ENCODE measurements around the gene RGS7. TPM values are rescaled to one million over a fixed set of nuclear protein-coding genes. Genes with fewer than 3 reads are reported as not detected.

Gene RGS7
- total and polyA plus RNA-seq, 2 of the 8 experiments (the other 6 are each of a cell fraction or from before 2014, with no cell fraction given) = 1.6 to 3.0 TPM

GRCh38 chr1:241310451-241310850, 46.6 kb downstream of the RGS7 start:
- H2BK12ac ChIP-seq (ENCODE audit: low read depth, low read length) = no peak overlapping the region
- CTCF ChIA-PET (ENCODE audit: partially characterized antibody) = interaction anchor here (0.6 to 1.2 kb wide), 3 partner anchors 21 to 259 kb away, joined by 3 to 4 read pairs (median 3); no protein-coding TSS in a partner anchor
- H4K20me1 ChIP-seq (replicated peaks in 1 of 2; ENCODE audit: control insufficient read depth in 1 of 2, insufficient read depth in 2 of 2, low read length in 2 of 2) = peaks cover 0 to 4% of the 10 kb centered on the region in 2 experiments
- no peaks in the 10 kb centered on the region for H3K79me1 ChIP-seq (ENCODE audit: low read depth, low read length)
- 81% methylated on average over 3 of the region's 3 CpGs; no CpG with 5 or more reads in 1 of the 2 experiments for WGBS, 2 experiments (ENCODE audit: extremely low coverage in 1 of 2, insufficient coverage in 1 of 2, insufficient read length in 1 of 2, insufficient replicate concordance in 2 of 2, low coverage in 1 of 2, low lambda C conversion rate in 2 of 2, missing lambda C conversion rate in 1 of 2)
- H2AFZ ChIP-seq (ENCODE audit: low read length) = no peak overlapping the region
- no peaks in the 10 kb centered on the region for H3K27me3 ChIP-seq (replicated peaks in 1 of 4; ENCODE audit: control insufficient read depth in 3 of 4, extremely low read depth in 1 of 4, insufficient read depth in 3 of 4, low read length in 3 of 4)
- H3K36me3 ChIP-seq (ENCODE audit: control insufficient read depth in 2 of 4, insufficient read depth in 4 of 4, low read length in 3 of 4) = no peaks in the 10 kb centered on the region
- TF ChIP-seq POLR2AphosphoS5 (IDR thresholded peaks at IDR 0.05; ENCODE audit: low read depth, low read length) (no peak), JUND (IDR thresholded peaks at IDR 0.05; ENCODE audit: low read length) (no peak), JUN (IDR thresholded peaks at IDR 0.05; ENCODE audit: low read depth, low read length) (no peak), HDAC6 (IDR thresholded peaks at IDR 0.05; ENCODE audit: low read depth, low read length) (no peak), KDM5A (IDR thresholded peaks at IDR 0.05; ENCODE audit: low read length) (no peak), SIN3A (conservative IDR thresholded peaks at IDR 0.05 in 1 of 2, IDR thresholded peaks at IDR 0.05 in 1 of 2; ENCODE audit: low read depth in 1 of 2, low read length in 2 of 2) (no peak)
- no peak overlapping the region for H2BK5ac ChIP-seq (ENCODE audit: low read depth, low read length)
- peaks cover 8% of the 10 kb centered on the region; the same call in 1 of the 2 replicates for H3K23me2 ChIP-seq (ENCODE audit: low read depth, low read length)
- no peak overlapping the region for H3K4me2 ChIP-seq (ENCODE audit: insufficient read depth in 1 of 2, low read depth in 2 of 2, low read length in 2 of 2)
- no peak overlapping the region for H4K91ac ChIP-seq (replicated peaks; ENCODE audit: insufficient read length, low read length)
- H3K23ac ChIP-seq (ENCODE audit: insufficient read length) = no peak overlapping the region
- H2BK20ac ChIP-seq (ENCODE audit: low read length) = no peak overlapping the region
- no peak overlapping the region for H3K18ac ChIP-seq (ENCODE audit: extremely low read depth, low read length)
- no peak overlapping the region for H3K27ac ChIP-seq (ENCODE audit: low read depth, low read length)
- no peak for DNase-seq (ENCODE audit: low read depth in 1 of 2, low spot score in 2 of 2)
- H3K4ac ChIP-seq (replicated peaks; ENCODE audit: insufficient read length, low read depth, low read length) = no peak overlapping the region
- H4K5ac ChIP-seq (ENCODE audit: insufficient read length, low read depth, low read length) = no peak overlapping the region
- no peak overlapping the region; the same call in 1 of the 2 replicates for H2BK15ac ChIP-seq (ENCODE audit: low read length)
- FAIRE-seq = no peak
- no peak overlapping the region for H3K4me3 ChIP-seq (ENCODE audit: extremely low read depth in 1 of 4, insufficient read depth in 2 of 4, low read depth in 3 of 4, low read length in 4 of 4)
- H3K56ac ChIP-seq (replicated peaks; ENCODE audit: insufficient read length, low read depth, low read length) = peak overlapping the region; percentile 27
- POLR2A ChIA-PET (ENCODE audit: partially characterized antibody) = no interaction called here
- no peaks in the 10 kb centered on the region for H3K4me1 ChIP-seq (replicated peaks in 1 of 4; ENCODE audit: control insufficient read depth in 3 of 4, insufficient read depth in 4 of 4, low read length in 3 of 4)
- H3K79me2 ChIP-seq (ENCODE audit: control insufficient read depth in 1 of 2, insufficient read depth in 2 of 2, low read length in 2 of 2) = no peaks in the 10 kb centered on the region
- no peak overlapping the region for H2BK120ac ChIP-seq (replicated peaks; ENCODE audit: low read depth, low read length)
- peak overlapping the region; percentile 90 for H3K14ac ChIP-seq (ENCODE audit: insufficient read length)
- no peak overlapping the region for H3K9ac ChIP-seq (replicated peaks in 1 of 4; ENCODE audit: extremely low read depth in 1 of 4, low read depth in 3 of 4, low read length in 3 of 4)
- H2AK5ac ChIP-seq (ENCODE audit: low read depth, low read length) = no peak overlapping the region; the same call in 1 of the 2 replicates
- no peak overlapping the region for H4K8ac ChIP-seq (ENCODE audit: extremely low read depth, insufficient read depth, low read length)
- peaks cover 0 to 3% of the 10 kb centered on the region in 2 experiments; a peak in 1 of 4 replicates for H3K9me3 ChIP-seq (ENCODE audit: insufficient read depth in 2 of 2, low read depth in 1 of 2, low read length in 1 of 2)
